Fibroblast of lung (primary cell): ENCODE results near the gene GALNT11.

Experiments
- EZH2 ChIP-seq: IDR thresholded peaks from 2 replicates; pipeline ENCODE4 v1.5.1; 2012; ENCODE audit warnings: low read length, control low read depth, mild to moderate bottlenecking; ENCODE audit errors: missing control alignments
- TF ChIP-seq, protein P1 (sequence below), 2 donors: IDR thresholded peaks in 1 of 2; conservative IDR thresholded peaks in 1 of 2; 1 replicate in 1 of 2; 2 replicates in 1 of 2; pipeline ENCODE4 v1.5.1; 2011 to 2012; ENCODE audit warnings: low read length in 2 of 2, control low read depth in 1 of 2, inconsistent platforms in 1 of 2, low read depth in 1 of 2, mild to moderate bottlenecking in 1 of 2

DNA sequence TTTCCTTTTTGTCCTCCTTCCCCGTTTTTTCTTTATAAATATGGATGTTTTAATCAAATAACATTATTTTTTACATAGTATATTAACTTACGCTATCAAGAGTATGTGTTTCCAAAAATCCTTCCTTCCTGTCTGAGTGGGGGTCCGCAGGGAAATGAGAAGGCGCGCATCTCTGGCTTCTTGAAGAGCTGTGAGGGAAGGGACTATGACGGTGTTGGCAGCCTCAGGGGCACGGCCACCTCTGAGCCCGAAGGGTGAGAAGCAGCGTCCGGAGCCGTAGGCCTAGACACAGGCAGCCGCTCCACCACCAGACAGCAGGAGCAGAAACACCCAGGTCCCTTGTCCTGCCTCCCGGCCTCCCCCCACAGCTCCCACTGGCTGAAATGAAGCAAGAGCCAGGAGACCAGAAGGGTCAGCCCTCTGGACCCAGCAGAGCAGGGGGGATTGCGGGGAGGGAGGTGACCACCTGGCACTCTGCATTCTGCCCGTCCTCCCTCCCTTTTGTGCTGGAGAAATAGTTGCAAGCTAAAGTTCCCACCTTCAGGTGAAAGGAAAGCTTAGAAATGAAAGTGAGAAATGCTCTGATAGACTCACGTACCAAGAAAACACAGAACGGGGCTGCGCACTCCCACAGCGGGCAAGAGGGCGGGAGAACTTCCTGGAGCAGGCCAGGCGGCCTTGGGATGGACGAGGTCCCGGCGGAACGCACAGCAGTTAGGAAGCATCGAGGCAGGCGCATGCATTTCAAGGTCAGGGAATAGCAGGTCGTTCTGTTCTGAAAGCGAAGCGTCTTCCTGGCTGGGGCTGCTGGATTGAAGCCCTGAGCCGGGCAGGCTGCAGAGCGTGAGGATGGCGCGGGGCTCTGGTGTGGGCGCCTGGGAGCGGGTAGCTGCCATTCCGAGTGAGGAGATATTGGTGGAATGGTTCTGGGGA, 105.5 kb downstream of the GALNT11 start:
- TF ChIP-seq, protein P1, sequence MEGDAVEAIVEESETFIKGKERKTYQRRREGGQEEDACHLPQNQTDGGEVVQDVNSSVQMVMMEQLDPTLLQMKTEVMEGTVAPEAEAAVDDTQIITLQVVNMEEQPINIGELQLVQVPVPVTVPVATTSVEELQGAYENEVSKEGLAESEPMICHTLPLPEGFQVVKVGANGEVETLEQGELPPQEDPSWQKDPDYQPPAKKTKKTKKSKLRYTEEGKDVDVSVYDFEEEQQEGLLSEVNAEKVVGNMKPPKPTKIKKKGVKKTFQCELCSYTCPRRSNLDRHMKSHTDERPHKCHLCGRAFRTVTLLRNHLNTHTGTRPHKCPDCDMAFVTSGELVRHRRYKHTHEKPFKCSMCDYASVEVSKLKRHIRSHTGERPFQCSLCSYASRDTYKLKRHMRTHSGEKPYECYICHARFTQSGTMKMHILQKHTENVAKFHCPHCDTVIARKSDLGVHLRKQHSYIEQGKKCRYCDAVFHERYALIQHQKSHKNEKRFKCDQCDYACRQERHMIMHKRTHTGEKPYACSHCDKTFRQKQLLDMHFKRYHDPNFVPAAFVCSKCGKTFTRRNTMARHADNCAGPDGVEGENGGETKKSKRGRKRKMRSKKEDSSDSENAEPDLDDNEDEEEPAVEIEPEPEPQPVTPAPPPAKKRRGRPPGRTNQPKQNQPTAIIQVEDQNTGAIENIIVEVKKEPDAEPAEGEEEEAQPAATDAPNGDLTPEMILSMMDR (conservative IDR thresholded peaks at IDR 0.05 in 1 of 2, IDR thresholded peaks at IDR 0.05 in 1 of 2; ENCODE audit: low read depth in 1 of 2, low read length in 2 of 2), result no peak
- TF ChIP-seq EZH2, result no peak
